WTC11 (cell line): Measurements from ENCODE around the gene KLHL29. TPM values are rescaled to one million over a fixed set of nuclear protein-coding genes. Genes with fewer than 3 reads are reported as not detected.
A peak's percentile ranks its signal among the peaks of the same experiment; 100 is the strongest.

Source experiments
- ATAC-seq: fragments of 200-7000 bp; cut with Tn5 transposase; 2 replicates; pipeline ENCODE4 v1.10.0; 2021; ENCODE audit warnings: mild to moderate bottlenecking, moderate library complexity
- CTCF ChIA-PET: fragments of 300-600 bp; sonication (Branson Sonifier 250); formaldehyde crosslinking; loops from one replicate; lab custom pipeline; 2021; ENCODE audit warnings: antibody characterized with exemption; lab: Charles Lee
- POLR2A ChIA-PET: fragments of 350-600 bp; sonication (Branson Sonifier 250); formaldehyde crosslinking; loops from one replicate; lab custom pipeline; 2021; ENCODE audit warnings: antibody characterized with exemption; lab: Charles Lee
- DNase-seq: peaks from one replicate; pipeline ENCODE4 v3.0.0; 2021; ENCODE audit warnings: low spot score
- H3K27ac Mint-ChIP-seq: 2 replicates; pipeline ENCODE4 v1.8.0; 2021; ENCODE audit warnings: mixed read lengths
- H3K27me3 Mint-ChIP-seq: 2 replicates; pipeline ENCODE4 v1.8.0; 2021; ENCODE audit warnings: low read depth, mild to moderate bottlenecking, moderate library complexity, mixed read lengths
- H3K36me3 Mint-ChIP-seq: 2 replicates; pipeline ENCODE4 v1.8.0; 2021; ENCODE audit warnings: mixed read lengths
- H3K4me1 Mint-ChIP-seq: 2 replicates; pipeline ENCODE4 v1.8.0; 2022; ENCODE audit warnings: mixed read lengths
- H3K4me3 Mint-ChIP-seq: 2 replicates; pipeline ENCODE4 v1.8.0; 2021; ENCODE audit warnings: mild to moderate bottlenecking, moderate library complexity, mixed read lengths
- H3K9me3 Mint-ChIP-seq: 2 replicates; pipeline ENCODE4 v1.8.0; 2021; ENCODE audit warnings: mixed read lengths
- PREB ChIP-seq: sonication (generic); formaldehyde crosslinking; IDR thresholded peaks from 2 replicates; pipeline ENCODE4 v1.8.1; 2022; ENCODE audit warnings: mild to moderate bottlenecking, missing genetic modification reagents, moderate library complexity, borderline replicate concordance
- RORB ChIP-seq: fragments of 250-450 bp; sonication (Bioruptor Pico); IDR thresholded peaks from 2 replicates; pipeline ENCODE4 v1.9.0; 2021; ENCODE audit warnings: mild to moderate bottlenecking
- ZNF263 ChIP-seq: sonication (generic); formaldehyde crosslinking; IDR thresholded peaks from 2 replicates; pipeline ENCODE4 v1.8.1; 2022; ENCODE audit warnings: low read depth, mild to moderate bottlenecking, moderate library complexity, missing genetic modification reagents
- ZSCAN18 ChIP-seq: fragments of 250-450 bp; sonication (Bioruptor Pico); IDR thresholded peaks from 2 replicates; pipeline ENCODE4 v2.1.2; 2022; ENCODE audit warnings: mild to moderate bottlenecking, moderate library complexity
- total RNA-seq: library from RNA; stranded (reverse); gene quantifications from 3 replicates; pipeline ENCODE4 v1.2.3, GENCODE V29; 2021
- TF ChIP-seq, protein P1 (sequence below): sonication (generic); formaldehyde crosslinking; IDR thresholded peaks from 2 replicates; pipeline ENCODE4 v1.8.1; 2022; ENCODE audit warnings: low read depth, mild to moderate bottlenecking, moderate library complexity, missing genetic modification reagents, borderline replicate concordance
- TF ChIP-seq, protein P2 (sequence below): sonication (generic); formaldehyde crosslinking; IDR thresholded peaks from 2 replicates; pipeline ENCODE4 v1.8.1; 2023; ENCODE audit warnings: mild to moderate bottlenecking, missing genetic modification reagents
- TF ChIP-seq, protein P3 (sequence below): sonication (generic); formaldehyde crosslinking; IDR thresholded peaks from 2 replicates; pipeline ENCODE4 v1.8.1; 2023; ENCODE audit warnings: mild to moderate bottlenecking, moderate library complexity, missing genetic modification reagents
- TF ChIP-seq, protein P4 (sequence below): sonication (generic); formaldehyde crosslinking; IDR thresholded peaks from 2 replicates; pipeline ENCODE4 v1.8.0; 2022; ENCODE audit warnings: mild to moderate bottlenecking, missing genetic modification reagents
- TF ChIP-seq, protein P5 (sequence below): fragments of 250-450 bp; sonication (Bioruptor Pico); IDR thresholded peaks from 2 replicates; pipeline ENCODE4 v1.9.0; 2021; ENCODE audit warnings: mild to moderate bottlenecking, borderline replicate concordance

Gene KLHL29
- total RNA-seq, 1 experiment from 2014 or later: 7.1 TPM

GRCh38 chr2:23485841-23486683 lies 101.1 kb downstream of the KLHL29 start (continued):
- TF ChIP-seq ZSCAN18 (CRISPR knock-in tag): no peak
- TF ChIP-seq, protein P1, sequence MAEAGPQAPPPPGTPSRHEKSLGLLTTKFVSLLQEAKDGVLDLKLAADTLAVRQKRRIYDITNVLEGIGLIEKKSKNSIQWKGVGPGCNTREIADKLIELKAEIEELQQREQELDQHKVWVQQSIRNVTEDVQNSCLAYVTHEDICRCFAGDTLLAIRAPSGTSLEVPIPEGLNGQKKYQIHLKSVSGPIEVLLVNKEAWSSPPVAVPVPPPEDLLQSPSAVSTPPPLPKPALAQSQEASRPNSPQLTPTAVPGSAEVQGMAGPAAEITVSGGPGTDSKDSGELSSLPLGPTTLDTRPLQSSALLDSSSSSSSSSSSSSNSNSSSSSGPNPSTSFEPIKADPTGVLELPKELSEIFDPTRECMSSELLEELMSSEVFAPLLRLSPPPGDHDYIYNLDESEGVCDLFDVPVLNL (CRISPR knock-in tag): no peak
- TF ChIP-seq ZNF263: no peak
- TF ChIP-seq, protein P2, sequence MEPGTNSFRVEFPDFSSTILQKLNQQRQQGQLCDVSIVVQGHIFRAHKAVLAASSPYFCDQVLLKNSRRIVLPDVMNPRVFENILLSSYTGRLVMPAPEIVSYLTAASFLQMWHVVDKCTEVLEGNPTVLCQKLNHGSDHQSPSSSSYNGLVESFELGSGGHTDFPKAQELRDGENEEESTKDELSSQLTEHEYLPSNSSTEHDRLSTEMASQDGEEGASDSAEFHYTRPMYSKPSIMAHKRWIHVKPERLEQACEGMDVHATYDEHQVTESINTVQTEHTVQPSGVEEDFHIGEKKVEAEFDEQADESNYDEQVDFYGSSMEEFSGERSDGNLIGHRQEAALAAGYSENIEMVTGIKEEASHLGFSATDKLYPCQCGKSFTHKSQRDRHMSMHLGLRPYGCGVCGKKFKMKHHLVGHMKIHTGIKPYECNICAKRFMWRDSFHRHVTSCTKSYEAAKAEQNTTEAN (CRISPR knock-in tag): no peak
- TF ChIP-seq, all 79 proteins: peak for 0

- Mint-ChIP-seq H3K27me3 (no peaks in the 10 kb centered on the region), H3K4me3 (no peak overlapping the region), H3K9me3 (no peaks in the 10 kb centered on the region), H3K36me3 (no peaks in the 10 kb centered on the region), H3K27ac (no peak overlapping the region), H3K4me1 (peaks cover 9% of the 10 kb centered on the region)
- DNase-seq: no peak
- ATAC-seq: peak; percentile 42
- TF ChIP-seq, protein P3, sequence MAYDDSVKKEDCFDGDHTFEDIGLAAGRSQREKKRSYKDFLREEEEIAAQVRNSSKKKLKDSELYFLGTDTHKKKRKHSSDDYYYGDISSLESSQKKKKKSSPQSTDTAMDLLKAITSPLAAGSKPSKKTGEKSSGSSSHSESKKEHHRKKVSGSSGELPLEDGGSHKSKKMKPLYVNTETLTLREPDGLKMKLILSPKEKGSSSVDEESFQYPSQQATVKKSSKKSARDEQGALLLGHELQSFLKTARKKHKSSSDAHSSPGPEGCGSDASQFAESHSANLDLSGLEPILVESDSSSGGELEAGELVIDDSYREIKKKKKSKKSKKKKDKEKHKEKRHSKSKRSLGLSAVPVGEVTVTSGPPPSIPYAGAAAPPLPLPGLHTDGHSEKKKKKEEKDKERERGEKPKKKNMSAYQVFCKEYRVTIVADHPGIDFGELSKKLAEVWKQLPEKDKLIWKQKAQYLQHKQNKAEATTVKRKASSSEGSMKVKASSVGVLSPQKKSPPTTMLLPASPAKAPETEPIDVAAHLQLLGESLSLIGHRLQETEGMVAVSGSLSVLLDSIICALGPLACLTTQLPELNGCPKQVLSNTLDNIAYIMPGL (CRISPR knock-in tag): no peak
- TF ChIP-seq RORB (CRISPR knock-in tag) (no peak), PREB (CRISPR knock-in tag) (no peak)
- TF ChIP-seq, protein P4, sequence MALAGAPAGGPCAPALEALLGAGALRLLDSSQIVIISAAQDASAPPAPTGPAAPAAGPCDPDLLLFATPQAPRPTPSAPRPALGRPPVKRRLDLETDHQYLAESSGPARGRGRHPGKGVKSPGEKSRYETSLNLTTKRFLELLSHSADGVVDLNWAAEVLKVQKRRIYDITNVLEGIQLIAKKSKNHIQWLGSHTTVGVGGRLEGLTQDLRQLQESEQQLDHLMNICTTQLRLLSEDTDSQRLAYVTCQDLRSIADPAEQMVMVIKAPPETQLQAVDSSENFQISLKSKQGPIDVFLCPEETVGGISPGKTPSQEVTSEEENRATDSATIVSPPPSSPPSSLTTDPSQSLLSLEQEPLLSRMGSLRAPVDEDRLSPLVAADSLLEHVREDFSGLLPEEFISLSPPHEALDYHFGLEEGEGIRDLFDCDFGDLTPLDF: no peak
- TF ChIP-seq, protein P5, sequence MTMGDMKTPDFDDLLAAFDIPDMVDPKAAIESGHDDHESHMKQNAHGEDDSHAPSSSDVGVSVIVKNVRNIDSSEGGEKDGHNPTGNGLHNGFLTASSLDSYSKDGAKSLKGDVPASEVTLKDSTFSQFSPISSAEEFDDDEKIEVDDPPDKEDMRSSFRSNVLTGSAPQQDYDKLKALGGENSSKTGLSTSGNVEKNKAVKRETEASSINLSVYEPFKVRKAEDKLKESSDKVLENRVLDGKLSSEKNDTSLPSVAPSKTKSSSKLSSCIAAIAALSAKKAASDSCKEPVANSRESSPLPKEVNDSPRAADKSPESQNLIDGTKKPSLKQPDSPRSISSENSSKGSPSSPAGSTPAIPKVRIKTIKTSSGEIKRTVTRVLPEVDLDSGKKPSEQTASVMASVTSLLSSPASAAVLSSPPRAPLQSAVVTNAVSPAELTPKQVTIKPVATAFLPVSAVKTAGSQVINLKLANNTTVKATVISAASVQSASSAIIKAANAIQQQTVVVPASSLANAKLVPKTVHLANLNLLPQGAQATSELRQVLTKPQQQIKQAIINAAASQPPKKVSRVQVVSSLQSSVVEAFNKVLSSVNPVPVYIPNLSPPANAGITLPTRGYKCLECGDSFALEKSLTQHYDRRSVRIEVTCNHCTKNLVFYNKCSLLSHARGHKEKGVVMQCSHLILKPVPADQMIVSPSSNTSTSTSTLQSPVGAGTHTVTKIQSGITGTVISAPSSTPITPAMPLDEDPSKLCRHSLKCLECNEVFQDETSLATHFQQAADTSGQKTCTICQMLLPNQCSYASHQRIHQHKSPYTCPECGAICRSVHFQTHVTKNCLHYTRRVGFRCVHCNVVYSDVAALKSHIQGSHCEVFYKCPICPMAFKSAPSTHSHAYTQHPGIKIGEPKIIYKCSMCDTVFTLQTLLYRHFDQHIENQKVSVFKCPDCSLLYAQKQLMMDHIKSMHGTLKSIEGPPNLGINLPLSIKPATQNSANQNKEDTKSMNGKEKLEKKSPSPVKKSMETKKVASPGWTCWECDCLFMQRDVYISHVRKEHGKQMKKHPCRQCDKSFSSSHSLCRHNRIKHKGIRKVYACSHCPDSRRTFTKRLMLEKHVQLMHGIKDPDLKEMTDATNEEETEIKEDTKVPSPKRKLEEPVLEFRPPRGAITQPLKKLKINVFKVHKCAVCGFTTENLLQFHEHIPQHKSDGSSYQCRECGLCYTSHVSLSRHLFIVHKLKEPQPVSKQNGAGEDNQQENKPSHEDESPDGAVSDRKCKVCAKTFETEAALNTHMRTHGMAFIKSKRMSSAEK (CRISPR knock-in tag): no peak
- ChIA-PET CTCF (interaction anchor here (1.0 kb wide), 1 partner anchor 71 kb away, joined by 3 read pairs; no protein-coding TSS in a partner anchor), POLR2A (no interaction called here)
Measured at GRCh38 chr2:23486684-23487075, 101.7 kb downstream of the KLHL29 start.
